ENCODE measurements around the gene HOXD10. TPM values are rescaled to one million over a fixed set of nuclear protein-coding genes. Genes with fewer than 3 reads are reported as not detected.
A peak's percentile ranks its signal among the peaks of the same experiment; 100 is the strongest.

HOXD10 gene
- total and polyA plus RNA-seq, 4 donors, result 0.92 to 15.5 (median 0.98) TPM; not detected in 1

DNA sequence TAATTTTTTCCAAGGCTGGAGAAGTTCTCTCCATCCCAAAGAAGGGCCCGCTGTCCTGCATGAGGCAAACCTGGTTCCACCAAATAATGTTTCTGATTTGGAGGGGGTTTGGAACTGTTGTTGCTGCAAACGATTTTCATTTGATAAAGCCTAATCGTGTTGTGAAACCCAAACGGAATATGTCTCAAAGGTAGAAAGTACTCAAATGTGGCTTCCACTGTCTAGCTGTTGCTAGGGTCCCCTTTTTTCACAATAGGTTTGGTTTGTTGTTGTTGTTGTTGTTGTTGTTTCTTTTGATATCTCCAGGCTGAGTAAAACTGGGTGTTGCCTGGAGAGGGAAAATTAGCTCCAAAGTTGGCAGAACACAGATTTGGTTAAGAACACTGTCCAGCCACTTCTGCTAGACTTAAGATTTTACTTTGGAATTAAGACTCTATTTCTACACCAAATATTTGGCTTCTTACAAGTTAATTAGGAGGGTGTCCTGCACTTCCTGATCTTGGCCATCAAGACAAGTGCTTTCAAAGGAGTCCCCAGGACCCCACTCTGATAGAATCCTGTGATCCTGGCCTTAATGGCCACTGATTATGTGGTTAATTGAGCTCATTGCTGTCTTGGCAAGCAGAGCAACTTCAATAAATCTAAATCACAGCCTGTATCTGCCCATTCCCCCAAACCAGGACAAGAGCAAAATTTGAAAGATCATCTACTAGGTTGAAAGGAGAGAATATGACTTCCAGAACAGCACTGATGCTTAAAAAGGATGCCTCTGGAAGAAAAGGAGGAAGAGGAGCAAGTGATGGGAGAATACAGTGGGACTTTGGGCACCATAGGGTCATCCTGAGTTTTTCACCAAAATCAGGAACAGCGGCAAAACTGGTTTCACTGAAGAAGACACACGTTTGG is 27.4 kb upstream of the HOXD10 start:
- H3K4me1 ChIP-seq (ENCODE audit: control insufficient read depth, insufficient read depth, low read length), result peaks cover 35% of the 10 kb centered on the region
- no peak overlapping the region for H3K27ac ChIP-seq (ENCODE audit: low read depth, low read length)
- no peaks in the 10 kb centered on the region for H3K9me3 ChIP-seq (ENCODE audit: control insufficient read depth, insufficient read depth, low read length)
- no peak for DNase-seq (ENCODE audit: low read depth in 4 of 6, low spot score in 6 of 6)
- no peak overlapping the region for H3K4me3 ChIP-seq (ENCODE audit: low read depth, low read length)
- 5% methylated on average over 6 of the region's 6 CpGs for WGBS (ENCODE audit: insufficient coverage)
- H3K27me3 ChIP-seq (ENCODE audit: control insufficient read depth, insufficient read depth, low read length), result peaks cover 97% of the 10 kb centered on the region
- no peaks in the 10 kb centered on the region for H3K36me3 ChIP-seq (ENCODE audit: control insufficient read depth, insufficient read depth, low read length)

DNA sequence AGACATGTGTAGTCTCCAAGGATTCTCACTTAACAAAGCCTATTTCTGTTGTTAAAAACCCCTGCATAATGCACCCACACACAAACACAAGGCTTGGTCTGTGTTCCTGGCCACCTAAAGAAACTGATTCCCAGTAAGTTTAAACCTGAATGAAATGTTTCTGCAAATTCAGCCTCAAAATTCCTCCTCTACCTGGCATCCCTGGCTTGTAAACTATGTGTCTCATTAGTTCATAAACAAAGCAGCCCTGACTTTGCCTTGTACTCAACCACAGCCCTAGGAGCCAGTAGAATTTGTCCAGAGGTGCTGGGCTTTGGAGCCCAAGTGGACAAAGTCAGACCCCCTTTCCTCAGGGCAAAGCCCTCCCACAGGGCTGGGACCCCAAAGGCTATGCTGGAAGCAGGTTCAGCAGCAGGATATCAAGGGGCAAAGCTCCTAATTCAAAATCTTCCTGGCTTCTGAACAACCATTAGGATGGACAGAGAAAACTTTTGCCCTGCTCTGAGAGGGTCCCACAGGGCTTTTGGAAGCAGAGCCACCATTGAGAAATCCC is 26.7 kb upstream of the HOXD10 start:
- no peak overlapping the region for H3K4me3 ChIP-seq (ENCODE audit: low read depth, low read length)
- no peaks in the 10 kb centered on the region for H3K9me3 ChIP-seq (ENCODE audit: control insufficient read depth, insufficient read depth, low read length)

DNA sequence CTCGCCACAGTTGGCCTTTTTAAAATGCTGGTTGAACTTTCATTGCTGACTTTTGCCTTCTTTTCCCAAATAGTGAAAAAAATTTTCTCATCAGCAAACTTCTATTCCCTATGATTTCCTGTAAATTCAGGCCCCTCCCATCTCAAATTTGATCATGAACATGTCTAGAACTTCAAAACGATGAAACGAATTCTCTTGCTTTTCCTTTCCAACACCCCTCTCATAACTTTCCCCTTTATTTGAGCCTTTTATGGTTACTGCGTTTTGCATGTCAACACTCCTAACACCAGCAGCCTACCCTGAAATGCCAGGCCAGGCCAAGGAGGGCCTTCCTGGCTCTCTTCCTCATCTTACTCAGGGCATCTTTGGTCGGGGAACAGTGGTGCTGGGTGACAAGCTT is 25.7 kb upstream of the HOXD10 start:
- Histone ChIP-seq H3K9me3 (ENCODE audit: control insufficient read depth, insufficient read depth, low read length) (no peaks in the 10 kb centered on the region), H3K4me3 (ENCODE audit: low read depth, low read length) (no peak overlapping the region), H3K4me1 (ENCODE audit: control insufficient read depth, insufficient read depth, low read length) (peaks cover 21% of the 10 kb centered on the region), H3K27me3 (ENCODE audit: control insufficient read depth, insufficient read depth, low read length) (peaks cover 97% of the 10 kb centered on the region), H3K36me3 (ENCODE audit: control insufficient read depth, insufficient read depth, low read length) (no peaks in the 10 kb centered on the region), H3K27ac (ENCODE audit: low read depth, low read length) (no peak overlapping the region)
- 27% methylated on average over 3 of the region's 5 CpGs for WGBS (ENCODE audit: insufficient coverage)
- no peak for DNase-seq (ENCODE audit: low read depth in 4 of 6, low spot score in 6 of 6)

More for the DNA sequence above, 26.7 kb upstream of the HOXD10 start:
- no peak for DNase-seq (ENCODE audit: low read depth in 4 of 6, low spot score in 6 of 6)
- H3K27me3 ChIP-seq (ENCODE audit: control insufficient read depth, insufficient read depth, low read length), result peaks cover 97% of the 10 kb centered on the region
- H3K36me3 ChIP-seq (ENCODE audit: control insufficient read depth, insufficient read depth, low read length), result no peaks in the 10 kb centered on the region
- H3K27ac ChIP-seq (ENCODE audit: low read depth, low read length), result no peak overlapping the region
- H3K4me1 ChIP-seq (ENCODE audit: control insufficient read depth, insufficient read depth, low read length), result peaks cover 30% of the 10 kb centered on the region

DNA sequence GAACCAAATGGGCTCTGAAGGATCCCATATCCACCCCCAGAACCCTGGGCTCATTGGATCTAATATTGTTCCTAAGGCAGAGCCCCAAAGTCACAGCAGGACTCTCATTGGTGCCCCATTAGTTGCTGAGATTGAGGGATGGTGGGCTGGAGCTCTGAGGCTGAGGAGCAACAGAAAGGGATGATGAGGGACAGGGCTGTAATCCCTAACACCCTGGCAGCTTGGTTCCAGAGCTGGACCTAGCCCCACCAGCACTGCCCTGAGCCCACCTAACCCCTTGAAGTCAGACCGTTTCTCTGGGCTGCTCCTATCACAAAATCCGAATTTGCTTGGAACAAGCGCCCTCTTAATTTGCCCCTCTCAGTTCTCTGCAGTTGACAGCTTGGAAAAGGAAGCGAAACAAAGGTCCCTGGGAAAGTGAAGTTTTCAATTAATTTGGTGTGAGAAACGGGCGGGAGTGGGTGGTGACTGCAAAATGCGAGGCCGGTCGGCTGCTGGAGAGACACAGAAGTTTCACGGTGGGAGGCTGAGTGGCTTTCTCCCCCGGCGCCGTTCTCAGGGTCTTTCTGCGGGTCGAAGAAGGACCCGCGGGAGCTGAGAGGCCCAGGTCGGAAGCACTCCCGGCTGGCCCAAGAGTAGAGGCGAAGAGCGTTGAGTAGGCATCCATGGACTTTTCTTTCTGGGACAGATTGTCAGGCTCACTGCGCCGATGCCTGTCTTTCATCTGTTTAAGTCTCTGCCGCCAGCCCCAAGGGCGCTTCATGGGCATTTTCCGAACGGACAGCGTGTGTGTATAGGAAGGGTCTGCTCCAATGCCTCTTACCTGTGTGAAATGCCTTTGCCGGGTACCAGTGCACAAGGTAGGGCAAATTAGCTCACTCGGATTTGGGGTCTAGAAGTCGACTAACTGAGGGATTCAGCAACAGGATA is 25.0 kb upstream of the HOXD10 start:
- Histone ChIP-seq H3K4me3 (ENCODE audit: low read depth, low read length) (no peak overlapping the region), H3K27ac (ENCODE audit: low read depth, low read length) (no peak overlapping the region), H3K27me3 (ENCODE audit: control insufficient read depth, insufficient read depth, low read length) (peaks cover 97% of the 10 kb centered on the region), H3K36me3 (ENCODE audit: control insufficient read depth, insufficient read depth, low read length) (no peaks in the 10 kb centered on the region), H3K9me3 (ENCODE audit: control insufficient read depth, insufficient read depth, low read length) (no peaks in the 10 kb centered on the region), H3K4me1 (ENCODE audit: control insufficient read depth, insufficient read depth, low read length) (peaks cover 14% of the 10 kb centered on the region)
- no peak for DNase-seq (ENCODE audit: low read depth in 4 of 6, low spot score in 6 of 6)
- WGBS (ENCODE audit: insufficient coverage), result 5% methylated on average over 29 of the region's 31 CpGs

DNA sequence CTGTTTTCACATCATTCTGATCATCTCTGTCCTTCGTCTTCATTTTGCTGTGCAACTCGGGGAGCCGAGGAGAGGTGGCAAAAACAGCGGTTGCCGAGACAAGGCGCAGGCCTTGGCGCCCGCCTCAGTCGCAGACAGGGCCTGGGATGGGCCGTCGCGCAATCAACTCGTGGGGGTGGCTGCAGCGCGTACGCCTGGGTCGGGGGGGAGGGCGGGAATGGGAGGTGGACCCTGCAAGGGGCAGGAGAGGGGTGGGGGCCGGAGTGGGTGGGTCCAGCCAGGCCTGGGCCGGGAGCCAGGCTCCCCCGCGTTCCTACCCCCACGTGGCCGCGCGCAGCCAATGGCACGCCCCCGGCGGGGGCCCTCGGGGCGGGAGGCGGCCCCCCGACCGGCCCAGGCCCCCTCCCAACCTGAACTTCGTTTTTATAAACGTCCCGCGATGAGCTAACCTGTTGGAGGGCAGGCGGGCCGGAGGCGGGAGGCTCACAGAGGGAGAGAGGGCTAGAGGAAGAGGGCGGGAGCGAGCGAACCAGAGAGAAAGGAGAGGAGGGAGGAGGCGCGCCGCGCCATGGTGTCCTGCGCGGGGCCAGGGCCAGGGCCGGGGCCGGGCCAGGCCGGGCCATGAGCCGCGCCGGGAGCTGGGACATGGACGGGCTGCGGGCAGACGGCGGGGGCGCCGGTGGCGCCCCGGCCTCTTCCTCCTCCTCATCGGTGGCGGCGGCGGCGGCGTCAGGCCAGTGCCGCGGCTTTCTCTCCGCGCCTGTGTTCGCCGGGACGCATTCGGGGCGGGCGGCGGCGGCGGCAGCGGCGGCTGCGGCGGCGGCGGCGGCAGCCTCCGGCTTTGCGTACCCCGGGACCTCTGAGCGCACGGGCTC is 24.1 kb upstream of the HOXD10 start, which contains the start of gene HOXD13:
HOXD13 (plus strand) TSS at position 452 of the 875 bp plus-strand sequence; CDS start at position 622, 170 bp downstream.
- Histone ChIP-seq H3K4me3 (ENCODE audit: low read depth, low read length) (peak within 1 kb of the TSS; percentile 1), H3K27ac (ENCODE audit: low read depth, low read length) (no peak within 1 kb of the TSS), H3K27me3 (ENCODE audit: control insufficient read depth, insufficient read depth, low read length) (peaks cover 97% of the 10 kb centered on the region), H3K4me1 (ENCODE audit: control insufficient read depth, insufficient read depth, low read length) (peaks cover 21% of the 10 kb centered on the region), H3K36me3 (ENCODE audit: control insufficient read depth, insufficient read depth, low read length) (no peaks in the 10 kb centered on the region), H3K9me3 (ENCODE audit: control insufficient read depth, insufficient read depth, low read length) (no peaks in the 10 kb centered on the region)
- under 1% methylated on average over 72 of the region's 95 CpGs for WGBS (ENCODE audit: insufficient coverage)
- no peak for DNase-seq (ENCODE audit: low read depth in 4 of 6, low spot score in 6 of 6)

DNA sequence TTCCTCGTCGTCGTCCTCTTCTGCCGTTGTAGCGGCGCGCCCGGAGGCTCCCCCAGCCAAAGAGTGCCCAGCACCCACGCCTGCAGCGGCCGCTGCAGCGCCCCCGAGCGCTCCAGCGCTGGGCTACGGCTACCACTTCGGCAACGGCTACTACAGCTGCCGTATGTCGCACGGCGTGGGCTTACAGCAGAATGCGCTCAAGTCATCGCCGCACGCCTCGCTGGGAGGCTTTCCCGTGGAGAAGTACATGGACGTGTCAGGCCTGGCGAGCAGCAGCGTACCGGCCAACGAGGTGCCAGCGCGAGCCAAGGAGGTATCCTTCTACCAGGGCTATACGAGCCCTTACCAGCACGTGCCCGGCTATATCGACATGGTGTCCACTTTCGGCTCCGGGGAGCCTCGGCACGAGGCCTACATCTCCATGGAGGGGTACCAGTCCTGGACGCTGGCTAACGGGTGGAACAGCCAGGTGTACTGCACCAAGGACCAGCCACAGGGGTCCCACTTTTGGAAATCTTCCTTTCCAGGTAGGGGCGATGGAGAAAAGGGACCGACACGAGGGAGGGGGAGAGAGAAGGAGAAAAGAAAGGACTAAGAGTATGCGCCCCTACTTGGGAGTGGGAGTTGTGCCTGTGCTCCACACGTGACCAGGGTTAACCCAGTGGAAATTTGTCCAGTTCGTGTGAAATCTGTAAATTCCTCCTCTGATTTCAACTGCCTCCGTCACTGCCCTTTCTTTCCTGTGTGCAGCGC is 23.3 kb upstream of the HOXD10 start:
- H3K36me3 ChIP-seq (ENCODE audit: control insufficient read depth, insufficient read depth, low read length), result no peaks in the 10 kb centered on the region
- WGBS (ENCODE audit: insufficient coverage), result under 1% methylated on average over 53 of the region's 53 CpGs
- peaks cover 23% of the 10 kb centered on the region for H3K4me1 ChIP-seq (ENCODE audit: control insufficient read depth, insufficient read depth, low read length)
- H3K9me3 ChIP-seq (ENCODE audit: control insufficient read depth, insufficient read depth, low read length), result no peaks in the 10 kb centered on the region
- no peak for DNase-seq (ENCODE audit: low read depth in 4 of 6, low spot score in 6 of 6)
- H3K27ac ChIP-seq (ENCODE audit: low read depth, low read length), result no peak overlapping the region
- peak overlapping the region; percentile 1 for H3K4me3 ChIP-seq (ENCODE audit: low read depth, low read length)
- H3K27me3 ChIP-seq (ENCODE audit: control insufficient read depth, insufficient read depth, low read length), result peaks cover 97% of the 10 kb centered on the region

DNA sequence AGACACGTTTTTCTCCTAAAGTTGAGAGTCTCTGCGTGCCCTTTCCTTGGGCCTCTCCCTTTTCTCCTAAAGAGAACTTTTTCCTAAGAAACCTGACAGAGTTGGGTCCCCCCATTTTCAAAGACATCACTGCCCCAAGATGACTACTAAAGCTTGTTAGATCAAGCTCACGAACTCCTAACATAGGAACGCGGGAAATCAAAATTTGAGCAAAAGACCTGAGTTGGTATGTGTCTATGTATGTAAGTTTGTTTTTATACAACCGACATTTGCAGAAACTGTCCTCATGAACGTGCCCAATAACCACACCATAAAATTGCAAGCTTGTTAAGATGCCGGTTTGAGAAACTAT is 22.7 kb upstream of the HOXD10 start:
- Histone ChIP-seq H3K36me3 (ENCODE audit: control insufficient read depth, insufficient read depth, low read length) (no peaks in the 10 kb centered on the region), H3K4me3 (ENCODE audit: low read depth, low read length) (no peak overlapping the region), H3K4me1 (ENCODE audit: control insufficient read depth, insufficient read depth, low read length) (peaks cover 26% of the 10 kb centered on the region), H3K9me3 (ENCODE audit: control insufficient read depth, insufficient read depth, low read length) (no peaks in the 10 kb centered on the region), H3K27ac (ENCODE audit: low read depth, low read length) (no peak overlapping the region), H3K27me3 (ENCODE audit: control insufficient read depth, insufficient read depth, low read length) (peaks cover 97% of the 10 kb centered on the region)
- DNase-seq (ENCODE audit: low read depth in 4 of 6, low spot score in 6 of 6), result peak in 1 of 6 donors; percentile 61
- 4% methylated on average over 2 of the region's 8 CpGs for WGBS (ENCODE audit: insufficient coverage)

DNA sequence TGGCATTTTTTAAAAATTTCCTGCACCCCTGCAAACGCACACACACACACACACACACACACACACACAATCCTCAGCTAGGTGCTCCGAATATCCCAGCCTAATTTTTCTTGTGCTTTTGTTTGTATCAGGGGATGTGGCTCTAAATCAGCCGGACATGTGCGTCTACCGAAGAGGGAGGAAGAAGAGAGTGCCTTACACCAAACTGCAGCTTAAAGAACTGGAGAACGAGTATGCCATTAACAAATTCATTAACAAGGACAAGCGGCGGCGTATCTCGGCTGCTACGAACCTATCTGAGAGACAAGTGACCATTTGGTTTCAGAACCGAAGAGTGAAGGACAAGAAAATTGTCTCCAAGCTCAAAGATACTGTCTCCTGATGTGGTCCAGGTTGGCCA is 22.2 kb upstream of the HOXD10 start:
- WGBS (ENCODE audit: insufficient coverage), result 17% methylated on average over 6 of the region's 12 CpGs
- Histone ChIP-seq H3K9me3 (ENCODE audit: control insufficient read depth, insufficient read depth, low read length) (no peaks in the 10 kb centered on the region), H3K36me3 (ENCODE audit: control insufficient read depth, insufficient read depth, low read length) (no peaks in the 10 kb centered on the region), H3K27me3 (ENCODE audit: control insufficient read depth, insufficient read depth, low read length) (peaks cover 97% of the 10 kb centered on the region), H3K4me3 (ENCODE audit: low read depth, low read length) (no peak overlapping the region), H3K4me1 (ENCODE audit: control insufficient read depth, insufficient read depth, low read length) (peaks cover 29% of the 10 kb centered on the region), H3K27ac (ENCODE audit: low read depth, low read length) (no peak overlapping the region)
- peak in 1 of 6 donors; percentile 43 for DNase-seq (ENCODE audit: low read depth in 4 of 6, low spot score in 6 of 6)
